OCI-LY3 (cell line): ENCODE measurements around the gene FIGLA.

ENCODE experiments used
- H2AFZ ChIP-seq: fragments of 200-600, 300-600 bp; shearing (Covaris generic); 2 replicates; pipeline ENCODE4 v1.6.0; 2014; ENCODE audit warnings: antibody characterized with exemption, low read depth, low read length
- H3K27ac ChIP-seq: fragments of 200-600, 300-600 bp; sonication (generic); 2 replicates; pipeline ENCODE4 v1.5.1; 2014; ENCODE audit warnings: mild to moderate bottlenecking, low read length, moderate library complexity, mixed read lengths
- H3K27me3 ChIP-seq: fragments of 200-600, 300-600 bp; sonication (generic); 2 replicates; pipeline ENCODE4 v1.6.1; 2014; ENCODE audit warnings: low read depth, low read length, mixed read lengths
- H3K36me3 ChIP-seq: fragments of 200-600, 300-600 bp; sonication (generic); replicated peaks from 2 replicates; pipeline ENCODE3; 2014; ENCODE audit warnings: low read depth, low read length, mixed read lengths
- H3K4me1 ChIP-seq: fragments of 300-600, 200-600 bp; sonication (generic); 2 replicates; pipeline ENCODE4 v1.6.1; 2014; ENCODE audit warnings: low read length, mixed read lengths
- H3K4me2 ChIP-seq: fragments of 200-600, 300-600 bp; sonication (generic); 2 replicates; pipeline ENCODE4 v1.6.1; 2014; ENCODE audit warnings: low read length, mixed read lengths
- H3K4me3 ChIP-seq: fragments of 300-600, 200-600 bp; sonication (generic); 2 replicates; pipeline ENCODE4 v1.5.1; 2014; ENCODE audit warnings: antibody characterized with exemption, mild to moderate bottlenecking, low read length, moderate library complexity
- H3K79me2 ChIP-seq: fragments of 300-600, 200-600 bp; shearing (Covaris generic); 2 replicates; pipeline ENCODE4 v1.6.1; 2014; ENCODE audit warnings: mild to moderate bottlenecking, low read length, mixed read lengths
- H3K9ac ChIP-seq: fragments of 300-600, 200-600 bp; shearing (Covaris generic); 2 replicates; pipeline ENCODE4 v1.6.0; 2014; ENCODE audit warnings: mild to moderate bottlenecking, low read length, moderate library complexity
- H3K9me3 ChIP-seq: fragments of 200-600, 300-600 bp; shearing (Covaris generic); 2 replicates; pipeline ENCODE4 v1.6.1; 2014; ENCODE audit warnings: low read length, mixed read lengths; ENCODE audit not compliant: insufficient read depth
- H4K20me1 ChIP-seq: fragments of 200-600, 300-600 bp; sonication (generic); 2 replicates; pipeline ENCODE4 v1.6.1; 2016; ENCODE audit warnings: low read length, mixed read lengths; ENCODE audit not compliant: insufficient read depth
- CTCF ChIP-seq: fragments of 200-600, 300-600 bp; sonication (generic); IDR thresholded peaks from 2 replicates; pipeline ENCODE4 v1.5.1; 2014; ENCODE audit warnings: antibody characterized with exemption, low read length, low read depth
- EZH2phosphoT487 ChIP-seq: fragments of 200-600 bp; shearing (Covaris generic); IDR thresholded peaks from 2 replicates; pipeline ENCODE4 v1.6.1; 2018; ENCODE audit warnings: antibody characterized with exemption, mixed run types, low read depth

The FIGLA gene

GRCh38 chr2:70820499-70820898, 30.1 kb upstream of the FIGLA start, which contains the start of gene CLEC4F:
CLEC4F (minus strand) TSS chr2:70820599; CDS start chr2:70820523, 76 bp downstream.
- Histone ChIP-seq H3K4me2 (no peak within 1 kb of the TSS), H3K79me2 (no peaks in the 10 kb centered on the region)

GRCh38 chr2:70817284-70817954, 27.0 kb upstream of the FIGLA start:
- Histone ChIP-seq H3K36me3 (no peaks in the 10 kb centered on the region), H3K9ac (no peak overlapping the region), H3K4me3 (no peak overlapping the region), H2AFZ (no peak overlapping the region), H4K20me1 (no peaks in the 10 kb centered on the region), H3K27ac (no peak overlapping the region), H3K9me3 (no peaks in the 10 kb centered on the region), H3K4me1 (no peaks in the 10 kb centered on the region), H3K79me2 (no peaks in the 10 kb centered on the region), H3K27me3 (peaks cover 6% of the 10 kb centered on the region; the same call in 1 of the 2 replicates), H3K4me2 (no peak overlapping the region)
- TF ChIP-seq CTCF (no peak), EZH2phosphoT487 (no peak)

More at GRCh38 chr2:70820499-70820898, 30.1 kb upstream of the FIGLA start, which contains the start of gene CLEC4F:
- no peak within 1 kb of the TSS for H3K9ac ChIP-seq
- no peak within 1 kb of the TSS for H3K27ac ChIP-seq
- no peak within 1 kb of the TSS for H2AFZ ChIP-seq
- TF ChIP-seq CTCF (no peak), EZH2phosphoT487 (no peak)
- no peaks in the 10 kb centered on the region for H3K36me3 ChIP-seq
- H3K27me3 ChIP-seq: peaks cover 4% of the 10 kb centered on the region; the same call in 1 of the 2 replicates
- no peaks in the 10 kb centered on the region for H3K9me3 ChIP-seq
- H4K20me1 ChIP-seq: no peaks in the 10 kb centered on the region
- H3K4me1 ChIP-seq: no peaks in the 10 kb centered on the region
- no peak within 1 kb of the TSS for H3K4me3 ChIP-seq

GRCh38 chr2:70816726-70817125, 26.3 kb upstream of the FIGLA start:
- Histone ChIP-seq H3K27ac (no peak overlapping the region), H3K36me3 (no peaks in the 10 kb centered on the region), H3K79me2 (no peaks in the 10 kb centered on the region), H3K4me1 (no peaks in the 10 kb centered on the region), H2AFZ (no peak overlapping the region), H3K4me3 (no peak overlapping the region), H3K27me3 (peaks cover 6% of the 10 kb centered on the region; the same call in 1 of the 2 replicates), H3K9ac (no peak overlapping the region), H3K4me2 (no peak overlapping the region), H4K20me1 (no peaks in the 10 kb centered on the region), H3K9me3 (no peaks in the 10 kb centered on the region)
- TF ChIP-seq EZH2phosphoT487 (no peak), CTCF (no peak)

- Histone ChIP-seq H3K9me3 (no peaks in the 10 kb centered on the region), H3K79me2 (no peaks in the 10 kb centered on the region), H3K9ac (no peak overlapping the region), H3K36me3 (no peaks in the 10 kb centered on the region), H2AFZ (no peak overlapping the region), H3K27ac (no peak overlapping the region), H3K4me3 (no peak overlapping the region), H4K20me1 (no peaks in the 10 kb centered on the region), H3K27me3 (peaks cover 9% of the 10 kb centered on the region; the same call in 1 of the 2 replicates), H3K4me1 (no peaks in the 10 kb centered on the region), H3K4me2 (no peak overlapping the region)
- no peak for TF ChIP-seq CTCF
- no peak for TF ChIP-seq EZH2phosphoT487
Observed at GRCh38 chr2:70808983-70809958, 18.8 kb upstream of the FIGLA start.
